Nephron progenitor cell (in vitro differentiated cells): ENCODE results near the gene CTNND2.
A peak's percentile ranks its signal among the peaks of the same experiment; 100 is the strongest.

ENCODE experiments used
- DNase-seq: peaks from one replicate; pipeline ENCODE4 v3.0.0; 2021
- H3K27ac Mint-ChIP-seq: 2 replicates; pipeline ENCODE4 v1.8.0; 2021; ENCODE audit warnings: mild to moderate bottlenecking, moderate library complexity, mixed read lengths
- H3K27me3 Mint-ChIP-seq: 2 replicates; pipeline ENCODE4 v1.8.0; 2021; ENCODE audit warnings: mild to moderate bottlenecking, low read depth, mixed read lengths; ENCODE audit not compliant: poor library complexity
- H3K36me3 Mint-ChIP-seq: 2 replicates; pipeline ENCODE4 v1.8.0; 2021; ENCODE audit warnings: low read depth, mixed read lengths
- H3K4me1 Mint-ChIP-seq: 2 replicates; pipeline ENCODE4 v1.8.0; 2021; ENCODE audit warnings: mixed read lengths
- H3K4me3 Mint-ChIP-seq: 2 replicates; pipeline ENCODE4 v1.8.0; 2021; ENCODE audit warnings: mild to moderate bottlenecking, moderate library complexity, mixed read lengths
- H3K9me3 Mint-ChIP-seq: 2 replicates; pipeline ENCODE4 v1.8.0; 2021; ENCODE audit warnings: mild to moderate bottlenecking, moderate library complexity, mixed read lengths
- TF ChIP-seq, protein P1 (sequence below): fragments of 200-600 bp; sonication (generic); IDR thresholded peaks from 2 replicates; pipeline ENCODE4 v1.5.0; 2021; ENCODE audit warnings: antibody characterized with exemption

The CTNND2 gene

DNA sequence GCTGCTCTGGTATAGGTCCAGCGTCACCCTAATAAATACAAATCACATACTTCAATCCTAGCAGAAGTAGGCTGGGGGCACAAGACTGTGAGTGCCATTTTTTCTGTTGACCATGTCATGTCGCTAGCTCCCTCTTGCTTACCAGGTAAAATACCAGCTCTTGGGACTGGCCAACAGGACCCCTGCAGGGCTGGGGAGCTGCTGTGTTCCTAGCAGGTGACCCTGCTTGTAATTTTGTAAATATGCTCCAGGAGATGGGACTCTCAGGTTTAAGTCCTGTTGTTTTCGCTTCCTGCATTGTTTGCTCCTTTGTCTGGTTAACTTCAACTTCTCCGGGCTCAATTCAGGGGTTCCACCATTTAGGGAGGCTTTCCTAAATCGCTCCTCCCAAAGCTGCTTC, 856.6 kb downstream of the CTNND2 start:
- H3K27ac Mint-ChIP-seq: no peak overlapping the region
- DNase-seq: no peak
- TF ChIP-seq, protein P1, sequence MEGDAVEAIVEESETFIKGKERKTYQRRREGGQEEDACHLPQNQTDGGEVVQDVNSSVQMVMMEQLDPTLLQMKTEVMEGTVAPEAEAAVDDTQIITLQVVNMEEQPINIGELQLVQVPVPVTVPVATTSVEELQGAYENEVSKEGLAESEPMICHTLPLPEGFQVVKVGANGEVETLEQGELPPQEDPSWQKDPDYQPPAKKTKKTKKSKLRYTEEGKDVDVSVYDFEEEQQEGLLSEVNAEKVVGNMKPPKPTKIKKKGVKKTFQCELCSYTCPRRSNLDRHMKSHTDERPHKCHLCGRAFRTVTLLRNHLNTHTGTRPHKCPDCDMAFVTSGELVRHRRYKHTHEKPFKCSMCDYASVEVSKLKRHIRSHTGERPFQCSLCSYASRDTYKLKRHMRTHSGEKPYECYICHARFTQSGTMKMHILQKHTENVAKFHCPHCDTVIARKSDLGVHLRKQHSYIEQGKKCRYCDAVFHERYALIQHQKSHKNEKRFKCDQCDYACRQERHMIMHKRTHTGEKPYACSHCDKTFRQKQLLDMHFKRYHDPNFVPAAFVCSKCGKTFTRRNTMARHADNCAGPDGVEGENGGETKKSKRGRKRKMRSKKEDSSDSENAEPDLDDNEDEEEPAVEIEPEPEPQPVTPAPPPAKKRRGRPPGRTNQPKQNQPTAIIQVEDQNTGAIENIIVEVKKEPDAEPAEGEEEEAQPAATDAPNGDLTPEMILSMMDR: no peak
- no peaks in the 10 kb centered on the region for H3K36me3 Mint-ChIP-seq
- H3K4me3 Mint-ChIP-seq: no peak overlapping the region
- H3K27me3 Mint-ChIP-seq: peaks cover 10% of the 10 kb centered on the region
- H3K9me3 Mint-ChIP-seq: no peaks in the 10 kb centered on the region
- H3K4me1 Mint-ChIP-seq: peaks cover 9% of the 10 kb centered on the region

DNA sequence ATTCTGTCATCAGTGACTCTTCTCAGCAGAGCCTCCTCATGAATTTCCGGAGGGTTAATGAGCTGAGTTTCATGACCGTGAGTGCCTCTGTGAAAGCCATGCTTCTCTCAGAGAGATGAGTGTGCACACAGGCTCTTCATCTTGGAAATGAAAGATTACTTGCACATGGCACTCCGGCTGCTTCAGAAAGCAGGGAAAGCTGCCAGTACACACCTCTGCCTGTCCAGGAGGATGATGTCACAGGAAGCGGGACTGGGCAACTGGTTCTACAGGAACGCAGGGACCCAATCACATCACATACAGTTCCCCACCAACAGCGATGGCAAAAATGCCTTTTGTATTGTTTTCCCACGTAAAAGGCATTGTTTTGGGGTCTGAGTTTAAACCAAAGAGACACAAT, 857.2 kb downstream of the CTNND2 start:
- TF ChIP-seq, protein P1: no peak
- H3K4me1 Mint-ChIP-seq: peaks cover 9% of the 10 kb centered on the region
- no peaks in the 10 kb centered on the region for H3K36me3 Mint-ChIP-seq
- DNase-seq: no peak
- peaks cover 10% of the 10 kb centered on the region for H3K27me3 Mint-ChIP-seq
- H3K9me3 Mint-ChIP-seq: no peaks in the 10 kb centered on the region
- no peak overlapping the region for H3K27ac Mint-ChIP-seq
- no peak overlapping the region for H3K4me3 Mint-ChIP-seq

DNA sequence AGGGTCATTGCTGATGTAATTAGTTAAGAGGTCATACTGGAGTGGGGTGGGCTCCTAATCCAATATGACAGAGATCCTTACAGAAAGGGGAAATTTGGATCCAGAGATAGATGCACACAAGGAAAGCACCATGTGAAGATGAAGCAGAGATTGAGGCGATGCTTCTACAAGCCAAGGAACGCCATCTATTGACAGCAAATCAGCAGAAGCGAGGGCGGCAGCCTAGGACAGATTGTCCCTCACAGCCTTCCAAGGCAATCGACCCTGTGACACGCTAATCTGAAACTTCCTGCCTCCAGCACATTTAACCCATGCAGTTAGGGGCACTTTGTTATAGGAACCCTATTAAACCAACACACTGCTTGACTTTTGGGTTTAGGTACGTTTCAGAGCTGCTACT, 858.1 kb downstream of the CTNND2 start:
- TF ChIP-seq, protein P1: no peak
- H3K4me1 Mint-ChIP-seq: peaks cover 9% of the 10 kb centered on the region
- H3K27ac Mint-ChIP-seq: peak overlapping the region; percentile 15
- no peaks in the 10 kb centered on the region for H3K36me3 Mint-ChIP-seq
- DNase-seq: peak; percentile 8
- no peak overlapping the region for H3K4me3 Mint-ChIP-seq
- no peaks in the 10 kb centered on the region for H3K9me3 Mint-ChIP-seq
- H3K27me3 Mint-ChIP-seq: peaks cover 10% of the 10 kb centered on the region

DNA sequence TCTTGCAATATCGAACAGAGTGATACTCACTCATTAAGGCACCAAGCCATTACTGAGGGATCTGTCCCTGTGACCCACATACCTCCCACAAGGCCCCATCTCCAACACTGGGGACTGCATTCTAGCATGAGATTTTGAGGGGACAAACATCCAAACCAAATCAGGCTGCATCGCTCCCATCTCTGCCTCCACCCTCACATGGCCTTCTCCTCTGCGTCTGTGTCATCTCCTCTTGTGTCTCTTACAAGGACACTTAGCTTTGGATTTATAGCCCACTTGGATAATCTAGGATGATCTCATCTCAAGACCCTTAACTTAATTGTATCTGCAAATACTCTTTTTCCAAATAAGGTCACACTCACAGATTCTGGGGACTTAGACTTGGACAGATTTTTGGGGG, 858.8 kb downstream of the CTNND2 start:
- H3K4me3 Mint-ChIP-seq: no peak overlapping the region
- no peak overlapping the region for H3K27ac Mint-ChIP-seq
- TF ChIP-seq, protein P1: no peak
- peaks cover 9% of the 10 kb centered on the region for H3K4me1 Mint-ChIP-seq
- DNase-seq: no peak
- peaks cover 10% of the 10 kb centered on the region for H3K27me3 Mint-ChIP-seq
- H3K9me3 Mint-ChIP-seq: no peaks in the 10 kb centered on the region
- H3K36me3 Mint-ChIP-seq: no peaks in the 10 kb centered on the region

DNA sequence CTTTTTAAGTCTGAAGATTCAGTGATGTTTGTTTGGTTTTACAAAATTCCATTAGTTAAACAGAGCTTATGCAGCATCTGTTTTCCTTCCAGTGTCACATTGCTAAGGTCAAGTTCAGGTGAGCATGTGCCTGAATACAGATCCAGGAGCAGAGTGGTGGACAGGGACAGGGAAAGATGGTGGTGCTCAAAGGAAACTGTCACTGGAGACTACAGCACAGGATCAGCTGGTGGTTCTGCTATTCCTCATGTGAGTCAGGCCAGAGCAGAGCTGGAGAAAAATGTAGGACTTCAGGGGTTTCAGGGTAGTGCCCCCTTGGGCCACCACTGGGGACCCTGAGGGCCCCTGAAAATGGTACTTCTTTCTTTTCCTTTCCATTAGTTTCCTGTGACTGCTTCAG, 859.7 kb downstream of the CTNND2 start:
- DNase-seq: no peak
- Mint-ChIP-seq H3K27ac (no peak overlapping the region), H3K36me3 (no peaks in the 10 kb centered on the region), H3K9me3 (no peaks in the 10 kb centered on the region), H3K4me3 (no peak overlapping the region), H3K27me3 (peaks cover 6% of the 10 kb centered on the region), H3K4me1 (peaks cover 9% of the 10 kb centered on the region)
- TF ChIP-seq, protein P1: no peak

DNA sequence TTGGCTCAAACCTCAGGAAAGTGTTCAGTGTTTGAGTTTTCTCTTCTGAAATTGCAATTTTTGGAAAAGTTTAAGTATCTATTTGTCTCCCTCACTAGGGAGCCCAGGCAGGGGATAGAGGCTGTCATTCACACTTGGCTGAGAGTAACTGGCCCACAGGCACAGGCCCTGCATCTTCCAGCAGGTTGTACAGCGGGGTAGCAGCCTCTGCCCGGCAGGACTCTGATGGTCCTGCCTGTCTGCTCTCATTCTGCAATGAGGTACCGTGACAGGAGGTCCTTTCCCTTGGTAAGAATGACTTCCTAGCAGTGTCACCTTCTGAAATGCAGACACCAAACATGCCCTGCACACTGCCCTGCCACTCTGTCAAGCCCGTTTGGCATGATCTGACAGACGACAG, 860.4 kb downstream of the CTNND2 start:
- Mint-ChIP-seq H3K36me3 (no peaks in the 10 kb centered on the region), H3K27me3 (peaks cover 6% of the 10 kb centered on the region), H3K4me1 (peaks cover 9% of the 10 kb centered on the region), H3K27ac (no peak overlapping the region), H3K4me3 (no peak overlapping the region), H3K9me3 (no peaks in the 10 kb centered on the region)
- TF ChIP-seq, protein P1: no peak
- DNase-seq: no peak
